Superior temporal gyrus (tissue), 1 donor: ENCODE measurements around the gene ZNF79.
A peak's percentile ranks its signal among the peaks of the same experiment; 100 is the strongest.

Source experiments
- DNase-seq: peaks from one replicate; pipeline ENCODE4 v3.0.0-alpha.2; 2016; ENCODE audit errors: extremely low spot score

The ZNF79 gene

DNA sequence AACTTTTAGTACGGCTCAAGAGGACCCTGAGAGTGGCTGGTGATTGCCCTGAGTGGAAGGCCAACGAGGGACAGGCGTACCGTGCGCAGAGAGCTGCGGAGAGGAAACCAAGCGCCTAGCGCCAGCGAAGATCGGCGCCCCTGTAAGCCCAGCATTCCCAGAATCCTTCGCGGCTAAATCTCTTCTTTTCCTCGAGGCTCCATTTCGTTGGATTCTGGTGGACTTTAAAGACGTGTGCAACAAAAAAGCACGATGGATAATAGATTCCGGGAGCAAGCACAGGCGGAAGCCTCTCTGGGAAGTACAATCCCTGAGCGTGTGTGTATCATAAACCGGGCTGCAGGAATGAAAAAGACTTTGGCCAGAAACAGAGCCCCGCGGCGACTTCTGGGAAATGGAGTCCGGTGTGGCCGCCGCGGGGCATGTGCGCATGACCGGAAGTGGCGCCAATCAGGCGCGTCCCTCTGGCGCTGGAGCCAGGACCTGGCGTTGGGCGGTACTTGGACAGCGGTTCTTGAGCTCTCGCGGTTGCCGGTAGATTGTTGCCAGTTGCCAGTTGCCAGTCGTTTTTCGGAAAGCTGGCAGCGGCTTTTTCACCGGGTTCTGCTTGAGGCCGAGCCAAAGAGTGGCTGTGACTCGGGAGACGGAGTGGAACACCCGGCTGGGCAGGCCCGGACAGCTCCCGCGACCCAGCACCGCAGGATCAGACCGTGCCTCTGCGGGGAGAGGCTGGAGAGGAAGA is at the start of gene ZNF79:
ZNF79 (plus strand) TSS at position 449 of the 742 bp plus-strand sequence. CDS start 406 bp downstream, outside the sequence.
- DNase-seq = peak; percentile 98

DNA sequence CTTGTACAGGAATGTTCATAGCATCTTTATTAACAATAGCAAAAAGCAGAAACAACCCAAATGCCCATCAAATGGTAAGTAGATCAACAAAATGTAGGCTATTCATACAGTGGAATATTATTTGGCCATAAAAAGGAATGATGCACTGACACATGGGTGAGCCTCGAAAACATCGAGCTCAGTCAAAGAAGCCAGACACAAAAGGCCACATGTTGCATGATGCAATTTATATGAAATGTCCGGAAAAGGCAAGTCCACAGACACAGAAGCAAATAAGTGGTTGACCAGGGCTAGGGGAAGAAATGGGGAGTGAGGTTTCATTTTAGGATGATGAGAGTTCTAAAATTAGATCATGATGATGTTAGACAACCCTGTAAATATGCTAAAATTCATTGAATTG is 43.7 kb upstream of the ZNF79 start:
- DNase-seq = no peak

DNA sequence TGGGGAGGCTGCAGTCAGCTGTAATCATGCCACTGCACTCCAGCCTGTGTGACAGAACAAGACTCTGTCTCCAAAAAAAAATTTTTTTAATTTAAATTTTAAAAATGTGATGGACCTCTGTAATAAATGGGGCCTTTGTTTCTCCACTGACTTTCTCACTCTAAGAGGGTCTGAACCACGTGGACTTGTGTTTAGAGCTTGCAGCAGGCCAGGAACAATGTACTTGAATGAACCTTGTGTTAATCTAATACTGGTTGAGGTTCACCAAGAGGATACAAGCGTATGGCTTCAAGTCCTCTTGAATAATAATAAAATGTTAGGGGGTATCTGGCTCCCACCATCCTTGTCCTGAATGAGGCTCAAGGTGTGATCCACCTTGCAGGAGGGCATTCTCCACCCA is 41.6 kb upstream of the ZNF79 start:
- DNase-seq = no peak

DNA sequence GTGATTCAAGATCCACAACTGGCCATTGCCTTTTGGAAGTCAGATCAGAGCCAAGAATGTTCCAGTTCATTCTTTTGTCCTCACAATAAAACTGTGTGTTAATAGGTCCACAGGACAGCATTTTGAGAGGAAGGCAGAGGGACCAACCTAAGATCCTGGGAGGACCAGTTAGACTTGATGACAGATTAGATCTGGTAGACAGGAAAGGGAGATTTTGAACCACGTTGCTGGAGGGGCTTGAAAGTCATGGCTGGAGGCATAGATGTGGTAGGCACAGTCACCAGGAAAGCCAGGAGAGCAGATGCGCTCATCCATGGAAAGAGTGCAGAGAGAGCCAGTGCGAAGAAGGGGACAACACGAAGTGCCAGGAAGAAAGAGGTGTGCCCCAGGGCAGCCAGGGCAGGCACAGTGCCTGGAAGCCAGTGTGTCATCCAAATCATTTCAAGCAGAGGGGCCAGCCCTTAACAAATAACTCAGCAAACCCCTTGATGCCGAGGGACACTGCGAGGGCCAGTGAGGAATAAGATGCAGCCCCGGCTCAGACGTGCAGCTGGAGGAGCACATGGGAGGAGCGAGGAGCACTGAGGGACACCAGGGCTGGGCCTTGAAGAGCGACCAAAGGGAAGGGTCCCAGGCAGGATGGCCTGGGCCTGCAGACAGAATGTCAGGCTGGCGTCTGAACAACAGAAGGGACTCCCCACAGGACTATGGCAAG is 40.0 kb upstream of the ZNF79 start:
- DNase-seq = no peak

DNA sequence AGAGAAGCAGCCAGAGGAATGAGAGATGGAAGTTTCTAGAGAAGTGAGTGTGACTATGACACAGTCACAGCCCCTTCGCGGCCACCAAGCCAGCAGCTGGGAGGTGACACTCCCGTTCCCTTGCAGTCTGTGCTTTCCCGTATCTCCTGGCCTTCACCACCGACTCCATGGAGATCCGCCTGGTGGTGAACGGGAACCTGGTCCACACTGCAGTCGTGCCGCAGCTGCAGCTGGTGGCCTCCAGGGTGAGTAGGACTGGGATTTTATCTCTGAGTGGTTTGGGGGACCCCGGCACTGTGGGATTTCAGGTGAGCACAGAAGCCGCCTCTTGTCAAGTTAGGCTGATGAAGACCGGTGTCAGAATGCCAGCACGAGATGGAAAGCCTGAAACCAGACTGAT is 39.3 kb upstream of the ZNF79 start:
- no peak for DNase-seq

DNA sequence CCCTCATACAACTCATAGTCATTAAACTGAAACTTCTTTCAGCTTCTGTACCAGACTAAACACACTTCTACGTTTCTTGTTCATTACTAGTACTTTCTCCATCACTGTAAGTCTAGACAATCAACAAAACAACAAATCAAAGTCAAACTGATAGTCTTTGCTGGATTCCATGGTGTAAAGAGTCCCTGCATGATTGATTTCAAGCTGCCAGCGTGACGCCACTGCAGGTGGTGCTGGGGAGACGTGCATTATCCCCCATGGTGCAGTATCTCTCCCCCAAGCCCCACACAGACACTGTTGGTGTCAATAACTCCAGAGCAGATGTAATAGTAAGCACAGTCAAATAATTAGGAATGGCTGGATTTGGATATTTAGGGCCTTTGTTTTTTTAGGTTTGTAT is 37.9 kb upstream of the ZNF79 start:
- DNase-seq = peak; percentile 8

DNA sequence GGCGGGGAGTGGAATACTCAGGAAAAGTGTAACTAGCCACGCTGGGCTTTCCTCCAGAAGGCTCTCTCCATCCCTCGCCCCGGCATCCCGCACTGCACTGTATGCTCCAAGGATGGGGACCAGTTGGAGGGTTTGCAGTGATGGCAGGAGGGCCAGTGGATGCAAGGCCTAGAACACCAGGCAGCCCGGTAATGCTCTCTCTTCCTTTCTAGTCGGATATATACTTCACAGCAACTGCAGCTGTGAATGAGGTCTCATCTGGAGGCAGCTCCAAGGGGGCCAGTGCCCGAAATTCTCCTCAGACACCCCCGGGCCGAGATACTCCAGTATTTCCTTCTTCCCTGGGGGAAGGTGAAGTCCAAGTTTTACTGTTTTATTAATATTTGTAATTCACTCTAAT is 37.2 kb upstream of the ZNF79 start:
- no peak for DNase-seq

DNA sequence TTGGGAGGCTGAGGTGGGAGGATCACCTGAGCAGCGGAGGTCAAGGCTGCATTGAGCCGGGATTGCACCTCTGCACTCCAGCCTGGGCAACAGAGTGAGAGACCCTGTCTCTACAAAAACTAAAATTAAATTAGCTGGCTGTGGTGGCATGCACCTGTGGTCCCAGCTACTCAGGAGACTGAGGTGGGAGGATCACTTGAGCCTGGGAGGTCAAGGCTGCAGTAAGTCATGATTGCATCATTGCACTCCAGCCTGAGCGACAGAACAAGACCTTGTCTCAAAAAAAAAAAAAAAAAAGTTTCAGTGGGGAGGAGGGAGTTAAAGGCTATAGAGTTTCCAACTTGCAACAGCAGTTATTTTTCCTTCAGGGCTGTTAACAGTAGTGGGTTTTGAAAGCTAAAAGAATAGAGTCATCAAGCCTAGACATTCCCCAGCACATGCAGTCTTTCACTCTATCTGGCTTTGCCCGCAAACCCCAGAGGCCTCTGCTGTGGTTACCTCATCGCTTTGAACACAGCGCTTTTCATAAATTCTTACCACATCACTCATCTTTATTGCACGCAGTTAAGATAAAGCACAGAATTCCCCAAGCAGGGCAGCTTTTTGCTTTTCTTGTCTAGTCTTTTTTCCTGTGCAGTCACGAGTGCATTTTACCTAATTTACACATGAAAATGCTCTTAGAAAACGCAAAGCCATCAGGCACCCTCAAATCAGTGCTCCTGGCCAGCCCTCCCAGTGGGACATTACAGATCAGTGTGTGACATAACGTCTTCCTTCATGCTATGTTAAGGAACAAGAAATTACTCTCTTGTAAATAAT is 35.9 kb upstream of the ZNF79 start:
- peak; percentile 73 for DNase-seq

DNA sequence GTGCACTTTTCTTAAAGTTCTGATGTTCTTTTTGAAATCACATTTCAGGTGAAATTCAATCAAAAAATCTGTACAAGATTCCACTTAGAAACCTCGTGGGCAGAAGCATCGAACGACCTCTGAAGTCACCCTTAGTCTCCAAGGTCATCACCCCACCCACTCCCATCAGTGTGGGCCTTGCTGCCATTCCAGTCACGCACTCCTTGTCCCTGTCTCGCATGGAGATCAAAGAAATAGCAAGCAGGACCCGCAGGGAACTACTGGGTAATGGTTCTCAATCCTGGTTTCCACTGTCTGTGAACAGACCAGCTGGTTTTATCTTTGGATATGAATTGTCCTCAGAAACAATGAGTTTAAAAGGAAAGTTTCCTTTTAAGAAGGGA is 35.3 kb upstream of the ZNF79 start:
- peak; percentile 16 for DNase-seq

DNA sequence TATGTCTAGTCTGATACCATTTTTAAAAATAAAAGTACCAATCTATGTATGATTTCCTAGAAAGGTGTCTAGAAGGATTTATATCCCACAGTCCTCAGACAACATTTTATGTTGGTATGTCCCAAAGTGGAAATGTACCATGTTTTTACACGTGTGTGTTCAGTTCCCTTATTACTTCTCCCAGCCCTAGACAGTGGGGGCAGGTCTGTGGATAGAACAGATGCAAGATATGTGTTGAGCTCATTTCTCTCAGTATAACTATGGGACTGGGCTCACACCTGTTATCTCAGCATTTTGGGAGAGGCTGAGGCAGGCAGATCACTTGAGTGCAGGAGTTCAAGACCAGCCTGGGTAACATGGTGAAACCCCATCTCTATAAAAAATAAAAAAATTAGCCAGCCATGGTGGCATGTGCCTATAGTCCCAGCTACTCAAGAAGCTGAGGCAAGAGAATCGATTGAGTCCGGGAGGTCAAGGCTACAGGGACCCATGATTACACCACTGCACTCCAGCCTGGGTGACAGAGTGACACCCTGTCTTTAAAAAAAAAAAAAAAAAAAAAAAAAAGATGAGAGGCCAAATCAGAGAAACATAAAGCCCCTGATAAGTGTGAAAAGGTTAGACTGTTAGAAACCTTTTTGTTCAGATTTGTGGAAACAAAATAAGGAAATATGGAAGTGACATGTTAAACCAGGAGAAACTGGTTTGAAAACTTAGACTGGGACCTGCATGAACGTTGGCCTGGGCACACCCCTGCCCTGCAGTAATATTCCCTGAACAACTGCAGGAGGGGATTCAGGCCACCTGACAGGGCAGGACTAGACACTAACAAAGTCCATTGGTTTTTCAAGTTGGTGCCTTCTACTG is 34.6 kb upstream of the ZNF79 start:
- no peak for DNase-seq

DNA sequence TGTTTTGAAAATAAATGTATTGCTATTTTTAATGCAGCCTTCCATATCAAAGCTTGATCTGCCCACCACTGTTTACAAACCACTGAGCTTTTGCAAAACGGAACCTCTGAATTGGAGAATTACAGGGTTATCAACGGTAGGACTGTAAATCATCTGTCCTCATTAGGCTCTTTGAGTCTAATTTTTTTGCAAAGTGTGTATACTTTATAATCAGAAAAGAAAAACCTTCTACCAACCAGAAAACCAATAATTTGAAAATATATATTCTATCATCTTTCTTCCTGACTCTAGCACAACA is 34.0 kb upstream of the ZNF79 start:
- no peak for DNase-seq

DNA sequence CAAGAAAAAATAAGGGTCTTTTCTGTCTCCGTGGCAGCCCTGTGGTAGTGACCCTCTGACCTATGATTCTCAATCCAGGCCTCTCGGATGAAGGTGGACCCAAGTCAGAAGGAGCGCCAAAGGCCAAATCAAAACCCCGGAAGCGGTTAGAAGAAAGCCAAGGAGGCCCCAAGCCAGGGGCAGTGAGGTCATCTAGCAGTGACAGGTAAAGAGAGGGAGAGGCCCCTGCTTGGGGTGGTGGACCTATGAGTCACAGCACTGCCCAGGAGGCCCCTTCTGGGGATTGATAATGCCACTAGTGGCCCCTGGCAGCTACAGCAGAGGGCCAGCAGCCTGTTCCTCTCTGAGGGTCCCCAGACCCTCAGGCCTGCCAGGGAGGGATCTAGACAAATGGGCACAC is 33.6 kb upstream of the ZNF79 start:
- no peak for DNase-seq

DNA sequence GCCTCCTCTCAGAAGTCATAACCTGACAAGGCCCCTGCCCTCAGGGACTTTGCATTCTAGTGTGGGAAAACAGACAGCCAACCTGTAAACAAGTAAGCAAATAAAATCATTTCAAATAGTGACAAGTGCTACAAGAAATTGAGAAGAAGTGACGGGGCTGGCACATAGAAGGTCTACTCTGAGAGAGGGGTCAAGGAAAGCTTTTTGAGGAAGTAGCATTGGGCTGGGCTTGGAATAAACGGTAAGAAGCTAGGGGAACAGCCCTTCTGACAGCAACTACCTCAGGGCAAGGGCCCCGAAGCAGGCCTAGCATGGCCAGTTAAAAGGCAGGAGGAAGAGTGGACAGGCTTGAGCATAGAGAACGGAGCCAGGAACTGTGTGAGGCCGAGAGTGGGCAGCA is 32.0 kb upstream of the ZNF79 start:
- DNase-seq = no peak

DNA sequence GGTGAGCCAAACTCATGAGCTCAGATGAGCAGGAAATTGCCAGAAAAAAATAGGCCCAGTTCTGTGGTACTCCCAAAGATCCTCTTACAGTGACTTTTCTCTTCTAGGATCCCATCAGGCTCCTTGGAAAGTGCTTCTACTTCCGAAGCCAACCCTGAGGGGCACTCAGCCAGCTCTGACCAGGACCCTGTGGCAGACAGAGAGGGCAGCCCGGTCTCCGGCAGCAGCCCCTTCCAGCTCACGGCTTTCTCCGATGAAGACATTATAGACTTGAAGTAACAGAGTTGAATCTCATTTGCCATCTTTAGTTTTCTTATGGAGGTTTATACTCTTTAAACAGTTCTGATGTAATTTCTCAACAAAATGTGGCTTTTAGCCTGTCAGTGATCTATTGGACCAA is 31.2 kb upstream of the ZNF79 start:
- DNase-seq = no peak

DNA sequence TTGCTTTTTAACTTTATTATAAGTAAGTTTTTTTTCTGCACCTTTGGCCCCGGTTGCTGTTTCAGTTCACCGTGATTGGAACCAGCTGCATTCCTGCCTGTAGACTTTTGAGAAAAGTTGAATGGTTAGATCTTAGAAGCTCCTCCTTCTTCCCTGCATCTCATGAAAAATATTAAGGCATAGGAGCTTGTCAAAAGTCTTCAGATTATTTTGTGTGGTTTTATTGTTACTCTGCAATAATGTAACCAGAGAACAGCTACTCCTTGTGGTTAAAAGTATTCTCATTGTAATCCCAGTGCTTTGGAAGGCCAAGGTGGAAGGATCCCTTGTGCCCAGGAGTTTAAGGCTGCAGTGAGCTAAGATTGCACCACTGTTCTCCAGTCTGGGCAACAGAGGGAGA is 30.5 kb upstream of the ZNF79 start:
- DNase-seq = no peak

DNA sequence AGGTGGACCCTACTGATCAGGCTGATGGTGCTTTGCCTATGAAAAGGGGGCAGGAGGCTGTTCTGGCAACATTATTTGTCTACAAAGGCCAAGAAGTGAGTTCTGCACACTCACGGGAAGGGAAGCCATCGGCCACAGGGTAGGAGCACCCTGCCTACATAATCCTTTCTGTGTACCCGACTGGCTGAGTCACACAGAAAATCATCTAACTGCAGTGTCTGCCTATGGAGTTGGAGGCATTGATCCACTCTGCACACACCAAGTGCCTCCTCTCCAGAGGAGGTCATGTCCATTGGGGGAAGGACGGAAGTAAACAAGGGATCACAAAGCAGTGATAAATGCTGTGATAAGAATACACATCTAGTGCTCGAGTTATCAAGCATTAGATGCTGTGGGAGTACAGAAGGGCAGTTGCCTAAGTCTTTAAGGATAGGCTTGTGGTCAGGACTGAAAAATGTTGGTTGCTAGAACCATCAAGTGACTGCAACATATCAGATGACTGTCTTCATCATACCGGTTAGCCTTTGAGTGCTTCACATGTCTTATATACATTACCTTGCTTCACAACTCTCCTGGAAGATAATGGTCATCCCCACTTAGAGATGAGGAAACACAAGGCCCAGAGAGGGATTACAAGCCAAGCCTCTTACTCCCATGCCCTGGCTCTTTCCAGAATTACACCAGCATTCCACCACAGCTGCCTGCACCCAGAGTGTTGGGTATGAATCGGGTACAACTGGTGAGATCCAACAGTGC is 28.5 kb upstream of the ZNF79 start:
- DNase-seq = no peak

DNA sequence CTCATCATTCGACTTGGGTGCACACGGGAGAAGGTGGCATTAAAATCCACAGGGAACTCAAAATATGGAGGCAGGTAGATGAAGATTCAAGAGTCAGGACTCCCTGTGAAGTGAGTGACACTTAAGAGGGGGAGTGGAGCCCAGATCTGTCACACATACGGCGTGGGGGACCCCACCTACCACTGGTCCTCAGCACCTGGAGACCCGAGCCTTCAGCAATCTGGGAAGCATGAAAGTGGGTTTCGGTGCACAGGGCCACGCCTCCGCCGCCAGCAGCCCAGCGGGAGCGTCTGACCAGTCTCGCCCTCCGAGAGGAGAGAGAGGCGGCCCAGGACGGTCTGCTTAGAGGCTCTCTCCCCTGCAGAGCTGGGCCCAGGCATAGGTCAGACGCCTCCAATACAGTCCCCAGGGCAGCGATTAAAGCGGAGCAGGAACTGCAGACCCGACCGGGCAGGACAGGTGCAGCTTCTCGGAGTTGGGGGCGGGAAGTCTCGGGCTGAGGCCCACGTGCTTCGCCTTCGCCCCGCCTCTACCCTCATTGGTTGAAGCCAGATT is 27.9 kb upstream of the ZNF79 start:
- no peak for DNase-seq

DNA sequence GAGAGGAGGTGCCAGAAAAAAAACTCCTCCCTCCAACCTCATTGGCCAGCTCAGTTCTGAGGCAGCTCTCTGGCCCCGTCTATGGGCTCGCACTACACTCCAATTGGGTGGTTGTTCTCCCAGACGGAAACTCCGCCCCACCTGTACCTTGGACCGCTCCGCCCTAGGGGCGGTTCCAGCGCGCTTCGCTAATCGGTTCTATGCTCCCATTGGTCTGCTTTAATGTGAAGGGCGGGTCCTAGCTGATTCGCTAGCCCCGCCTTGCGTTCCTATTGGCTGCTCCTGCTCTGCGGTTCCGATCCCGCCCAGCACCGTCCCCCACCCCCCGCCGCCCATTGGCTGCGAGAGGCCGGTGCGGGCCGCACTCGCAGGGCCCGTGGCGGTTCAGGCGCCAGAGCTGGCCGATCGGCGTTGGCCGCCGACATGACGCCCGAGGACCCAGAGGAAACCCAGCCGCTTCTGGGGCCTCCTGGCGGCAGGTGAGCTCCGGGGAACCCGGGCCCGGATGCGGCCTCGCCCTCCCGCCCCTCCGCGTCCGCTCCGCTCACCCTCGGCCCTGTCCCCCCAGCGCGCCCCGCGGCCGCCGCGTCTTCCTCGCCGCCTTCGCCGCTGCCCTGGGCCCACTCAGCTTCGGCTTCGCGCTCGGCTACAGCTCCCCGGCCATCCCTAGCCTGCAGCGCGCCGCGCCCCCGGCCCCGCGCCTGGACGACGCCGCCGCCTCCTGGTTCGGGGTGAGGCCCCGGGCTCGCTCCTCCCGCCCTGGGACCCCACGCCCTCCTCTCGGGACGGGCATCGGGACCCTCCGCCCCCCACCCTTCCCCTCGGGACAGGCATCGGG is 27.2 kb upstream of the ZNF79 start, which contains the start of gene SLC2A8:
SLC2A8 (plus strand) TSS at position 362 of the 838 bp plus-strand sequence; CDS start at position 424, 62 bp downstream.
- DNase-seq = peak; percentile 100

DNA sequence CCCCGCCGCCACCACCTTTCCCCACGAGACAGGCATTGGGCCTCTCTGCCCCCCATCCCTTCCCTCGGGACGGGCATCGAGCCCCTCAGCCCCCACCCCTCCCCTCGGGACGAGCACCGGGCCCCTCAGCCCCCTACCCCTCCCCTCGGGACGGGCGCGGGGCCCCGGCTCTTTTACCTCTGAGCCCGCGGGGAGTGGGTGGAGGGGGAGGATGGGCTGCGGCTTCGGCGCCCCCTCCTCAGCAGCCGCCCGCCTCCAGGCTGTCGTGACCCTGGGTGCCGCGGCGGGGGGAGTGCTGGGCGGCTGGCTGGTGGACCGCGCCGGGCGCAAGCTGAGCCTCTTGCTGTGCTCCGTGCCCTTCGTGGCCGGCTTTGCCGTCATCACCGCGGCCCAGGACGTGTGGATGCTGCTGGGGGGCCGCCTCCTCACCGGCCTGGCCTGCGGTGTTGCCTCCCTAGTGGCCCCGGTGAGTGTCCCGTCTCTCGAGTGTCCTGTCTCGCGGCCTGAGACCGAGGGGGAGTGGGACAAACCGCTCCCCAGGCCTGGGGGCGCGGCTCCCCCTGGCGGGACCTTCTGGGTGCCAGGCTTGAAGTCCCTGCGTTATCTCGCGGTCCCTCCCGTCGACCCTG is 26.4 kb upstream of the ZNF79 start:
- DNase-seq = no peak
